Smooth muscle cell (in vitro differentiated cells): Measurements from ENCODE around the gene CELF1. TPM values are rescaled to one million over a fixed set of nuclear protein-coding genes. Genes with fewer than 3 reads are reported as not detected.

Source experiments
- DNase-seq: peaks from one replicate; lab custom pipeline; 2025; ENCODE audit not compliant: unreplicated experiment; lab: John Stamatoyannopoulos, UW
- H2AFZ ChIP-seq: fragments of 200-600 bp; sonication (generic); 2 replicates; pipeline ENCODE4 v1.6.0; 2016; ENCODE audit warnings: antibody characterized with exemption, low read depth, mild to moderate bottlenecking
- H3F3A ChIP-seq: fragments of 200-600 bp; sonication (generic); 2 replicates; pipeline ENCODE4 v1.6.0; 2017; ENCODE audit warnings: antibody characterized with exemption, low read depth
- H3K27ac ChIP-seq: fragments of 200-600 bp; sonication (generic); 2 replicates; pipeline ENCODE4 v1.5.1; 2016; ENCODE audit warnings: low read depth, mild to moderate bottlenecking
- H3K27me3 ChIP-seq: fragments of 200-600 bp; sonication (generic); 2 replicates; pipeline ENCODE4 v1.6.1; 2016; ENCODE audit warnings: low read depth, mild to moderate bottlenecking
- H3K36me3 ChIP-seq: fragments of 200-600 bp; sonication (generic); 2 replicates; pipeline ENCODE4 v1.5.1; 2016; ENCODE audit warnings: low read depth
- H3K4me1 ChIP-seq: fragments of 200-600 bp; sonication (generic); 2 replicates; pipeline ENCODE4 v1.5.1; 2016; ENCODE audit warnings: low read depth
- H3K4me2 ChIP-seq: fragments of 200-600 bp; sonication (generic); 2 replicates; pipeline ENCODE4 v1.6.0; 2016; ENCODE audit warnings: mild to moderate bottlenecking
- H3K4me3 ChIP-seq: fragments of 200-600 bp; sonication (generic); 2 replicates; pipeline ENCODE4 v1.5.1; 2016; ENCODE audit warnings: mild to moderate bottlenecking
- H3K79me2 ChIP-seq: fragments of 200-600 bp; sonication (generic); 2 replicates; pipeline ENCODE4 v1.6.0; 2016; ENCODE audit warnings: low read depth, mild to moderate bottlenecking
- H3K9ac ChIP-seq: fragments of 200-600 bp; sonication (generic); 2 replicates; pipeline ENCODE4 v1.6.0; 2016; ENCODE audit warnings: low read depth
- H3K9me3 ChIP-seq: fragments of 200-600 bp; sonication (generic); replicated peaks from 2 replicates; pipeline ENCODE4 v1.5.1; 2016; ENCODE audit warnings: low read depth
- H4K20me1 ChIP-seq: fragments of 200-600 bp; sonication (generic); 2 replicates; pipeline ENCODE4 v1.6.0; 2016; ENCODE audit warnings: low read depth
- WGBS: methylation state at CpG from one replicate; pipeline ENCODE4 v1.1.7; 2016; ENCODE audit warnings: low lambda C conversion rate; 5-methylcytosine and 5-hydroxymethylcytosine counted together
- polyA plus RNA-seq: library from polyadenylated mRNA; unstranded; fragments of >200 nt; fragmentation: Nextera tagmentation; extraction: Ambion mirVana; gene quantifications from 2 replicates; pipeline ENCODE4 v1.2.1, GENCODE V29; 2016
- total RNA-seq: library from RNA; depleted of rRNA; stranded (reverse); fragments of >200 nt; gene quantifications from 2 replicates; pipeline ENCODE4 v1.2.3, GENCODE V29; 2014
- TF ChIP-seq, protein P1 (sequence below): fragments of 200-600 bp; sonication (generic); IDR thresholded peaks from 2 replicates; pipeline ENCODE4 v1.5.1; 2017; ENCODE audit warnings: borderline replicate concordance, mild to moderate bottlenecking, antibody characterized with exemption; ENCODE audit not compliant: insufficient read depth, poor library complexity, severe bottlenecking

CELF1 gene
- total and polyA plus RNA-seq, 2 experiments from 2014 or later, result 42.5 to 64.8 TPM

DNA sequence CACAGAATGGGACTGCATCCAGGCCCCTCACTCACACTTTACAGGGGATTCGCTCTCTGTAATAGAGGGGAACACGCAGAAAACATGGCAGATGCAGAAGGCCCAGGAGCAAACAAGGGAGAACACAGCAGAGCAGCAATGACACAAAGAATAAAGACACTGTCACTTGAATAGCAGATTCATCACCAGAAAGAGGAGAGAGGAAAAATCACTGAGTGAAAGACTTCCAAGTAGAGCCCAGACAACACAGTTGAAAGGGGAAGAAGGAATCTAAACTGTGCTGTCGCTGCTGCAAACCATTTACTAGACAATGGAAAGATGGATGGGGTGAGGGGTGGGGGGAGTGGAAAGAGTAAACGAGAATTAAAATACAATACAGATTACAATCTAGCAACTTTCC lies 75.2 kb downstream of the CELF1 start:
- no peak overlapping the region for H3K9ac ChIP-seq
- H3K9me3 ChIP-seq, result no peaks in the 10 kb centered on the region
- no peak overlapping the region for H3K4me2 ChIP-seq
- peaks cover 33% of the 10 kb centered on the region for H3K36me3 ChIP-seq
- H3F3A ChIP-seq, result no peaks in the 10 kb centered on the region
- H3K4me3 ChIP-seq, result no peak overlapping the region
- no peaks in the 10 kb centered on the region for H3K27me3 ChIP-seq
- peaks cover 29% of the 10 kb centered on the region for H4K20me1 ChIP-seq
- TF ChIP-seq, protein P1, sequence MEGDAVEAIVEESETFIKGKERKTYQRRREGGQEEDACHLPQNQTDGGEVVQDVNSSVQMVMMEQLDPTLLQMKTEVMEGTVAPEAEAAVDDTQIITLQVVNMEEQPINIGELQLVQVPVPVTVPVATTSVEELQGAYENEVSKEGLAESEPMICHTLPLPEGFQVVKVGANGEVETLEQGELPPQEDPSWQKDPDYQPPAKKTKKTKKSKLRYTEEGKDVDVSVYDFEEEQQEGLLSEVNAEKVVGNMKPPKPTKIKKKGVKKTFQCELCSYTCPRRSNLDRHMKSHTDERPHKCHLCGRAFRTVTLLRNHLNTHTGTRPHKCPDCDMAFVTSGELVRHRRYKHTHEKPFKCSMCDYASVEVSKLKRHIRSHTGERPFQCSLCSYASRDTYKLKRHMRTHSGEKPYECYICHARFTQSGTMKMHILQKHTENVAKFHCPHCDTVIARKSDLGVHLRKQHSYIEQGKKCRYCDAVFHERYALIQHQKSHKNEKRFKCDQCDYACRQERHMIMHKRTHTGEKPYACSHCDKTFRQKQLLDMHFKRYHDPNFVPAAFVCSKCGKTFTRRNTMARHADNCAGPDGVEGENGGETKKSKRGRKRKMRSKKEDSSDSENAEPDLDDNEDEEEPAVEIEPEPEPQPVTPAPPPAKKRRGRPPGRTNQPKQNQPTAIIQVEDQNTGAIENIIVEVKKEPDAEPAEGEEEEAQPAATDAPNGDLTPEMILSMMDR, result no peak
- no peak overlapping the region for H3K27ac ChIP-seq
- no peaks in the 10 kb centered on the region for H3K4me1 ChIP-seq
- DNase-seq, result no peak
- WGBS, result 99% methylated on average over 4 of the region's 4 CpGs
- peaks cover 23% of the 10 kb centered on the region for H3K79me2 ChIP-seq
- H2AFZ ChIP-seq, result no peak overlapping the region

DNA sequence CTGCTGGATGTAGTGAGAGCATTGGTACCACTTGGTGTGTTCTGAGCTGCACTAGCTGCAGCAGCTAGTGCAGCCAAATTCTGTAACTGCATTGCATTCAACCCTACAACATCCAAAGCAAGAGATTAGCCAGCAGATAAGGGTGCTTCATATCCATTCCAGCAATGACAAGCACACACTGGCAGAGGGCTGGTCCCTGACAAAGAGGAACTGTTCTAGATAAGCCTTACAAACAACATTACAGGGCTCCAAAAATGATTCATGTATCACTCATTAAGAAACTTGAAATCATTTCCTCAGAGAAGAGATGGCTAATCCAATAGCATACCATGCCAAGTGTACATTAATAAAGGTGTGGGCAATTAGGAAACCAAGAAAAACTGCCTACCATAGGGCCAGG lies 75.6 kb downstream of the CELF1 start:
- no peak overlapping the region for H3K9ac ChIP-seq
- peaks cover 34% of the 10 kb centered on the region for H3K36me3 ChIP-seq
- no peaks in the 10 kb centered on the region for H3K27me3 ChIP-seq
- no peak overlapping the region for H3K27ac ChIP-seq
- H3K4me3 ChIP-seq, result no peak overlapping the region
- H4K20me1 ChIP-seq, result peaks cover 33% of the 10 kb centered on the region
- TF ChIP-seq, protein P1, result no peak
- H3K4me2 ChIP-seq, result no peak overlapping the region
- no peaks in the 10 kb centered on the region for H3K4me1 ChIP-seq
- H3K9me3 ChIP-seq, result no peaks in the 10 kb centered on the region
- no peaks in the 10 kb centered on the region for H3F3A ChIP-seq
- no peak overlapping the region for H2AFZ ChIP-seq
- DNase-seq, result no peak
- peaks cover 20% of the 10 kb centered on the region for H3K79me2 ChIP-seq

DNA sequence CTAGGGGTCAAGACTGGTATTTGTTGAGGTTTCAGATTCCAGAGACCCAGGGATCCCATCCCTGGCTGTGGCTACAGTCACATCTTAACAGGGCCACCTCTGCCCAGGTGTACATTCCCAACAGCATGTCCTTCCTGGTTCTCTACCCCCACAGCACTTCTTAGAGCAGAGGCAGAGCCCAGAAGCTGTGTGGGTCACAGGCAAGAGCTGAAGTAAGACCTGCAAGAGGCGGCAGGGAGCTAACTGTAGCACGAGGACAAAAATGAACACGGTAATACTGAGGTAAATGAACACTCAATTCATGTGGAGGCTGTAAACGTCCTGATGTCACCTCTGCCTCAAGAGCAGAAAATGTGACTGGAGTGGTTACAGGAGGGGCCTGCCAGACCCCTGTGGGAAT lies 82.3 kb downstream of the CELF1 start:
- no peak overlapping the region for H2AFZ ChIP-seq
- no peak overlapping the region for H3K27ac ChIP-seq
- H4K20me1 ChIP-seq, result peaks cover 58% of the 10 kb centered on the region
- no peak overlapping the region for H3K4me3 ChIP-seq
- no peaks in the 10 kb centered on the region for H3K9me3 ChIP-seq
- peaks cover 26% of the 10 kb centered on the region for H3K36me3 ChIP-seq
- H3K9ac ChIP-seq, result no peak overlapping the region
- H3K4me1 ChIP-seq, result peaks cover 34% of the 10 kb centered on the region
- no peaks in the 10 kb centered on the region for H3K27me3 ChIP-seq
- WGBS, result 92% methylated on average over 4 of the region's 4 CpGs
- H3K79me2 ChIP-seq, result peaks cover 23% of the 10 kb centered on the region
- TF ChIP-seq, protein P1, result no peak
- no peak for DNase-seq
- H3F3A ChIP-seq, result peaks cover 6% of the 10 kb centered on the region
- H3K4me2 ChIP-seq, result no peak overlapping the region

DNA sequence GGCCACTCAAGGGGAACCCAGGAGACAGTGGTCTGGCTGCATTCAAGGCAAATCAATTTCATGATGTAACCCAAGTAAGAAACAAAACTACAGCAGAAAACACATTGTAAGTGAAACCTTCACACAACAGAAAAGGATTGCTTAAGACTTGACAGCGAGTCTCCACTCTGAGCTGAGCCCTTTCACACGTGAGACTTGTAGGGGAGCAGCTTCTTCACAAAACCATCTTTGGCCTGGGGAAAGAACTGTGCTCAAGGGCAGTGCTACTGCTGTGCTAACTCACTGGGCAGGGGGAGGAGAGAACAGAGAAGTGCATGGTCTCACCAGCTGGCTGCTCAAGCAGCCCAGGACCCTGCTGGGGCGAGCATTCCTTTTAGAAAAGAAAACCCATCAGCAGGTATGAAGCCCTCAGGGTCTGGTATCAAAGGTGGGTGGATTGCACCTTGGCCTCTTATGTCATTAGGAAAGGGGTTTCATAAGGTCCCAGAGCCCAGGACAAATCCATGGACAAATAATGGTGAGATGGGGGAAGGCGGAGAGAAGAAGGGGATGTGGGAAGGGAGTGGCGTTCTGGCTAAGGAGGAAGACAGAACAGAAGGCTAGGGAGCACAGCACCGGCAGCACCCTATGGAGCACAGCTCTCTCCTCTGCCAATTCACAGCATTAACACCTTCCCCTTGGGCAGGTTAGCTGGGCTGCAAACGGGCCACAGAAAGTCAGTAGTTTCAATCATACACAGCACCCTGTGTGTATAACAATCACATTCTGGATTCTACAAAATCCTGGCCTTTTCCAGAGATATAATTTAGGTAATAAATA lies 83.4 kb downstream of the CELF1 start:
- Histone ChIP-seq H3F3A (peaks cover 6% of the 10 kb centered on the region), H3K27me3 (no peaks in the 10 kb centered on the region), H2AFZ (no peak overlapping the region), H3K4me2 (no peak overlapping the region), H3K9me3 (no peaks in the 10 kb centered on the region), H3K36me3 (peaks cover 24% of the 10 kb centered on the region), H4K20me1 (peaks cover 69% of the 10 kb centered on the region), H3K79me2 (peaks cover 23% of the 10 kb centered on the region), H3K4me1 (peaks cover 44% of the 10 kb centered on the region), H3K4me3 (no peak overlapping the region), H3K9ac (no peak overlapping the region), H3K27ac (no peak overlapping the region)
- 93% methylated on average over 7 of the region's 7 CpGs for WGBS
- no peak for DNase-seq
- TF ChIP-seq, protein P1, result no peak
